ENCODE data around the gene CLPSL1.

CLPSL1 gene

DNA sequence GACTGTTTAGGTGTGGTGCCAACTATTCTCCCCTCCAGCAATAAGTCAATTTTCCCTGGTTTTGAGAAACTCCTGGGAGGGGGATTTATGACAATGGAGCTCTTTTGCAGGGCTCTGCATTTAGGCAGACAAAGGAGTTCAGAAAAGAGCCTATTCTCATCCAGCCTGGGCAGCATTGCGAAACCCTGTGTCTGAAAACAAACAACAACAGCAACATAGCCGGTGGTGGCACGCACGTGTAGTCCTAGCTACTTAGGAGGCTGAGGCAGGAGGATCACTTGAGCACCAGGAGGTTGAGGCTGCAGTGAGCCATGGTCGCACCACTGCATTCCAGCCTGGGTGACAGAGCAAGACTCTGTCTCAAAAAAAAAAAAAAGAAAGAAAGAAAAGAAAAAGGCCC is 9.9 kb downstream of the CLPSL1 start:
- Histone ChIP-seq H3K79me2 (ENCODE audit: insufficient read depth, low read length) (no peaks in the 10 kb centered on the region), H3K27me3 (ENCODE audit: low read length) (no peaks in the 10 kb centered on the region), H3K9me2 (replicated peaks; ENCODE audit: insufficient read depth, low read length) (no peaks in the 10 kb centered on the region), H3K9me3 (ENCODE audit: insufficient read depth, low read length) (no peaks in the 10 kb centered on the region), H3F3A (ENCODE audit: insufficient read depth) (no peaks in the 10 kb centered on the region), H3K36me3 (ENCODE audit: low read length) (no peaks in the 10 kb centered on the region), H3K27ac (ENCODE audit: low read depth, low read length) (no peak overlapping the region), H3K4me3 (ENCODE audit: insufficient read depth, low read length, poor library complexity, severe bottlenecking) (no peak overlapping the region), H4K20me1 (ENCODE audit: low read depth, low read length) (no peaks in the 10 kb centered on the region), H3K9ac (ENCODE audit: low read length) (no peak overlapping the region), H3K4me2 (ENCODE audit: low read depth, low read length, poor library complexity, severe bottlenecking) (no peak overlapping the region), H2AFZ (ENCODE audit: low read depth, low read length, severe bottlenecking) (no peak overlapping the region)
- no peak for TF ChIP-seq EZH2phosphoT487 (conservative IDR thresholded peaks at IDR 0.05; ENCODE audit: low read length)
- TF ChIP-seq, protein P1, sequence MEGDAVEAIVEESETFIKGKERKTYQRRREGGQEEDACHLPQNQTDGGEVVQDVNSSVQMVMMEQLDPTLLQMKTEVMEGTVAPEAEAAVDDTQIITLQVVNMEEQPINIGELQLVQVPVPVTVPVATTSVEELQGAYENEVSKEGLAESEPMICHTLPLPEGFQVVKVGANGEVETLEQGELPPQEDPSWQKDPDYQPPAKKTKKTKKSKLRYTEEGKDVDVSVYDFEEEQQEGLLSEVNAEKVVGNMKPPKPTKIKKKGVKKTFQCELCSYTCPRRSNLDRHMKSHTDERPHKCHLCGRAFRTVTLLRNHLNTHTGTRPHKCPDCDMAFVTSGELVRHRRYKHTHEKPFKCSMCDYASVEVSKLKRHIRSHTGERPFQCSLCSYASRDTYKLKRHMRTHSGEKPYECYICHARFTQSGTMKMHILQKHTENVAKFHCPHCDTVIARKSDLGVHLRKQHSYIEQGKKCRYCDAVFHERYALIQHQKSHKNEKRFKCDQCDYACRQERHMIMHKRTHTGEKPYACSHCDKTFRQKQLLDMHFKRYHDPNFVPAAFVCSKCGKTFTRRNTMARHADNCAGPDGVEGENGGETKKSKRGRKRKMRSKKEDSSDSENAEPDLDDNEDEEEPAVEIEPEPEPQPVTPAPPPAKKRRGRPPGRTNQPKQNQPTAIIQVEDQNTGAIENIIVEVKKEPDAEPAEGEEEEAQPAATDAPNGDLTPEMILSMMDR (IDR thresholded peaks at IDR 0.05; ENCODE audit: insufficient read depth, low read length, poor library complexity, severe bottlenecking) = no peak

DNA sequence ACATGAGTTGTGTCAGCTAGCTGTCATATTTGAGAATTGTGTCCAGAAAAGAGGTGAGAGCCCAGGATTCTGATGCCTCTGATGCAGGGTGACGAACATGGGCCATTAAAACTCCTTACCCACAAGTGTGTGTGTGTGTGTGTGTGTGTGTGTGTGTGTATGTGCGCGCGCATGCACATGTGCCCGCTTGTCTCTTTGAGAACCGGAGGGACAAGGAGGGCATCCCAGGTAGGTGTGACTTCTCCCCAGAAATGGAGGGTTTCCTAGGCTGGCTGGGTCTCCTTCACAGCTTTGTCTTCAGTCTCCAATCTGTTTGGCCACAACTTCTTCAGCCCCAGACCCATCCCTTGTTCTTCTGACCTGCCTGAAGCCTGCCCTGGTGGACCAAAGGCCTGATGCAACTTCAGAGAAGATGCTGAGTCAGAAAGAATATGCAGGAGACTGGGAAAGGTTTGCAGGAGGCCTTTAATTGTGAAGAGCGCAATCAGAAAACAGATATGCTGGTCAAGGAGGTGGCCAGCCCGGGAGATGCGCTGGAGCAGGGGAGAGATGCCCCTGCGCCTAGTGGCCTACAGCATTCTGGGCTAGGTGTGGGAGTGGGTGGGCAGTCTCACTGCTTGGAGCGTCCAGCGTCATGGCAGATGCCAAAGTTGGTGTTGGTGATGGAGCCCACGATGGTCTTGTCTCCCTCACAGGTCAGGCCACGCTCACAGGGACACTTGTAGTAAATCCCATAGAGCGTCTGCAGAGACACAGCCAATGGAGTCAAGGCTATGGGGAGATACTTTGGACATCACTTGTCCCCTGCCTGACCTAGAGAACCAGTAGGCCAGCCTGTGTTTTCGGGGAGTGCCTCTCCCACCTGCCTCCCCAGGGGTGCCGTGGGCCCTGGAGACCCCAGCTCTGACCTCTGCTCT is 14.0 kb downstream of the CLPSL1 start:
- H3K79me2 ChIP-seq (ENCODE audit: insufficient read depth, low read length) = no peaks in the 10 kb centered on the region
- H3K4me3 ChIP-seq (ENCODE audit: insufficient read depth, low read length, poor library complexity, severe bottlenecking) = no peak overlapping the region
- H3K27ac ChIP-seq (ENCODE audit: low read depth, low read length) = no peak overlapping the region
- no peaks in the 10 kb centered on the region for H3K9me3 ChIP-seq (ENCODE audit: insufficient read depth, low read length)
- no peak overlapping the region for H2AFZ ChIP-seq (ENCODE audit: low read depth, low read length, severe bottlenecking)
- no peaks in the 10 kb centered on the region for H3K27me3 ChIP-seq (ENCODE audit: low read length)
- no peaks in the 10 kb centered on the region for H3K9me2 ChIP-seq (replicated peaks; ENCODE audit: insufficient read depth, low read length)
- H3F3A ChIP-seq (ENCODE audit: insufficient read depth) = no peaks in the 10 kb centered on the region
- H3K9ac ChIP-seq (ENCODE audit: low read length) = no peak overlapping the region
- H4K20me1 ChIP-seq (ENCODE audit: low read depth, low read length) = no peaks in the 10 kb centered on the region
- no peaks in the 10 kb centered on the region for H3K36me3 ChIP-seq (ENCODE audit: low read length)
- TF ChIP-seq EZH2phosphoT487 (conservative IDR thresholded peaks at IDR 0.05; ENCODE audit: low read length) = no peak
- TF ChIP-seq, protein P1 (IDR thresholded peaks at IDR 0.05; ENCODE audit: insufficient read depth, low read length, poor library complexity, severe bottlenecking) = no peak
- H3K4me2 ChIP-seq (ENCODE audit: low read depth, low read length, poor library complexity, severe bottlenecking) = no peak overlapping the region

DNA sequence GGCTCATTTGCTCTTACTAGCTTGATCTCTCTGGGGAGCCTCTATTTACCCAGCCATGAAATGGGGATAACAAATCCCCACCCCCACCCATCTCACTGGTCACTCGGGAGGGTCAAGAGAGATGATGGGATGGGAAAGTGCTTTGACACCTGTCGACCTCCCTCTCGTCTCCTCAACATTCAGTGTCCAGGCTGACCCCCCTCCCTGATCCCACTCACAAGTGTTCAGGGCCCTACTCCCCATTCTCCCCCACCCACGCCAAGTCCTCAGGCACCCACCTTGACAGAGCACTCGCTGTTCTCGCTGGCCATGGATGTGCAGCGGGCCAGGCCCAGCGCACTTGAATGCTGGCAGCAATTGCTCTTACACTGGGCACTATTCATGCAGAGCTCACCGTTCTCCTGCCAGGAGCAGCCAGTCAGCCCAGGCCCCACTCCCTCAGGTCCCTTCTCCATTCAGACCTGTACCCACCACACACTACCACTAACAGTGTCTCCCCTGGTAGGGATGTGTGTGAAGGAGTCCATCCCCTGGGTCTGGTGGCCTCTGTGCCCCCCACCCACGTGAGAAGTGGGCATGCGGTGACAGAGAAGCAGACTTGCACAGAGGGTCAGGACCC is 14.7 kb downstream of the CLPSL1 start:
- no peaks in the 10 kb centered on the region for H4K20me1 ChIP-seq (ENCODE audit: low read depth, low read length)

More for the DNA sequence above, 14.7 kb downstream of the CLPSL1 start:
- Histone ChIP-seq H3K36me3 (ENCODE audit: low read length) (no peaks in the 10 kb centered on the region), H3K79me2 (ENCODE audit: insufficient read depth, low read length) (no peaks in the 10 kb centered on the region), H3K9me2 (replicated peaks; ENCODE audit: insufficient read depth, low read length) (no peaks in the 10 kb centered on the region), H2AFZ (ENCODE audit: low read depth, low read length, severe bottlenecking) (no peak overlapping the region), H3K4me2 (ENCODE audit: low read depth, low read length, poor library complexity, severe bottlenecking) (no peak overlapping the region), H3F3A (ENCODE audit: insufficient read depth) (no peaks in the 10 kb centered on the region), H3K27me3 (ENCODE audit: low read length) (no peaks in the 10 kb centered on the region), H3K9ac (ENCODE audit: low read length) (no peak overlapping the region), H3K9me3 (ENCODE audit: insufficient read depth, low read length) (no peaks in the 10 kb centered on the region), H3K27ac (ENCODE audit: low read depth, low read length) (no peak overlapping the region), H3K4me3 (ENCODE audit: insufficient read depth, low read length, poor library complexity, severe bottlenecking) (no peak overlapping the region)
- TF ChIP-seq, protein P1 (IDR thresholded peaks at IDR 0.05; ENCODE audit: insufficient read depth, low read length, poor library complexity, severe bottlenecking) = no peak
- TF ChIP-seq EZH2phosphoT487 (conservative IDR thresholded peaks at IDR 0.05; ENCODE audit: low read length) = no peak
